GM19463 (cell line): Measurements from ENCODE around the gene LALBA.
"Not testable (repeated sequence)": the region's sequence is repeated elsewhere in the genome, so short reads cannot be mapped to it uniquely, and the experiment has no call there.

Experiments used
- ATAC-seq: cut with Tn5 transposase; IDR thresholded peaks from one replicate; pipeline ENCODE4 v1.9.1; 2021; ENCODE audit warnings: mild to moderate bottlenecking, moderate library complexity; ENCODE audit not compliant: unreplicated experiment

The LALBA gene

DNA sequence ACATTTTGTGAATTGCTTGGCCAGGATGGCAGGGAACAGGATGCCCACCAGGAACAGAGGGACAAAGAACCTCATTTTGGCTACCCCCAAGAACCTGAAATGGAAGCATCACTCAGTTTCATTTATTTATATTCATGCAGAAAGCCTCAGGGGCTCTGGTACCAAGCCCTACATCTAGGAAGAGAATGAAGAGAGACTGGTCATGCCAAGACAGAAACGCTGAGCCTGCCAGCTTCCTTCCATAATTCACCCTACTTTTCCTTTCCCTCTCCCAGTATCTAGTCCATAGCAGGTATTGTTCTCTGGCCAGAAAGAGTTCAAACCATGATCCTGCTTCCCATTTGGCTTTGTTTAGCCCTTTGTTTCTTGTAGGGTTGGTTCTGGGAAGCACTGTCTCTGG lies at the start of gene LALBA:
LALBA (minus strand) TSS at position 101 of the 400 bp plus-strand sequence; CDS start at position 75, 26 bp downstream.
- no peak for ATAC-seq

DNA sequence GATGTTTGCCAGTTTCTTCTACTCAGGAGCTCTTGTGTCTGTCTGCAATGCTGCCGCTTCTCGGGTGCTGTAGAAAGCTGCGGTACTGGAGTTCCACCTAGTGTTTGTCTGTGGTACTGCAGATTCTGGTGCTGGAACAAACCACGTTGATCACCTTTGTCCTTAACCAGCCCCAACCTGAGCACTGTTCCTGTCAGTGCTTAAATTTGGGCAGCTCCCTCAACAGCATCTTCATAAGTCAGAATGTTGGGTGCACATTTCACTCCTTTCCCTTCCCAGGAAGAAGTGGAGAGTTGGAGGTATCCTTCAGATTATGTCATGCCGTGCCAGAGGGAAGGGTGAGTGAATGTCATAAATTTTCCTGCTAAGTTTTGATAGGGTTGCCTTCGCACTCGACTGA lies 48.7 kb upstream of the LALBA start:
- no peak for ATAC-seq

DNA sequence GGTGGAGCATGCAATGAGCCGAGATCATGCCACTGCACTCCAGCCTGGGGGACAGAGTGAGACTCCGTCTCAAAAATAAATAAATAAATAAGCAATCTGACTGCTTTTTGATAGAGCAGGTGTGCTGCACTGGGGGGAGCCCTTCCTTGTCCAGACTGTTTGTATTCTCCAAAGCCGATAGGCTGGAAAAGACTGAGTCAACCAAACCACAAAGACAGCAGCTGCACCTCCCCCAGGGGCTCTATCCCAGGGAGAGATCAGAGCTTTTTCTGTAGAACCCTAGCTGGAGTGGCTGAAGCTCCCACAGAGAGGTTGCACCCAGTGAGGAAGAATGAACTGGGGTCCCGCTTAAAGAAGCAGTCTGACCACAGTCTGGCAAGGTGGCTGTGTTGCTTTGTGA lies 45.8 kb upstream of the LALBA start:
- ATAC-seq = no peak

DNA sequence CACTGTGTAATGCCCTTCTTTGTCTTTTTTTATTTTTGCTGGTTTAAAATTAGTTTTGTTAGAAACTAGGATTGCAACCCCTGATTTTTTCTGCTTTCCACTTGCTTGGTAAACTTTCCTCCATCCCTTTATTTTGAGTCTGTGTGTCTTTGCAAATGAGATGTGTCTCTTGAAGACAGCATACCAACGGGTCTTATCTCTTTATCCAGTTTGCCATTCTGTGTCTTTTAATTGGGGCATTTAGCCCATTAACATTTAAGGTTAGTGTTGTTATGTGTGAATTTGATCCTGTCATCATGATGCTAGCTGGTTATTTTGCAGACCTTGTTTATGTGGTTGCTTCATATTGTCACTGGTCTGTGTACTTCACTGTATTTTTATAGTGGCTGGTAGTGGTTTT lies 43.5 kb upstream of the LALBA start:
- no peak for ATAC-seq

DNA sequence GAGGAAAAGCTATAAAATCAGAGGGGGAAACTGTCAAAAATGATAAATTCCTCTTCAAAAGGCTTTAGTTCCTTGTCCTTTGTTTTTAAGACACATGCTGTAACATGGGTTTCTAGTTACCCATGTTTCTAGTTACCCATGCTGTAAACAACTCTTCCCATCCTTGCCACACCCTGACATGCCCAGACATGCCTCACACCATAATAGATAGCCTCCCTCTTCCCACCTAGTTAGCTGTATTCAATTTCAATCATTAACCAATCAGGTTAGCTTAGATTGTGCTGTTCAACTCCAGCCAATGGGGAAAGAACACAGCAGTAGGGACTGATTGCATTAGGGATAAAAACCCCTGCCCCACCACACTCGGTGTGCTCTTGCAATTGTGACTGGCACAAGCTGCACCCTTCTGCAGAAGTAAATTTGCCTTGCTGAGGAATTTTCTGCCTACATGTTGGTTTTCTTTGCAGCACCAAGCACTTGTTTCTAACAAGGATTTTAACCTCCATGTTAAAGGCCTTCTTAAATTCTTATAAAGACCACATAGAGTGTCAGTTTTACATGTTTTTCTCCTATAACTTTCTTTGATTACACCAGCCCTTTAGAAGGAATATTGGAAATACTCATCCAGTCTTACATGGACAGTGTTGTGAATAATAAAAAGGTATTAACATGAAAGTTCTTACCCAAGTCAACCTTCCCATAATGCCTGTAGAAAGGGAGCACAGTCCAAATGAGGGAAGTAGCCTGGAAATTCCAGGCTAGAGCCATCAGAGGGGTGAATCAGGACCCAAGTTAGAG lies 32.5 kb upstream of the LALBA start:
- ATAC-seq = no peak

DNA sequence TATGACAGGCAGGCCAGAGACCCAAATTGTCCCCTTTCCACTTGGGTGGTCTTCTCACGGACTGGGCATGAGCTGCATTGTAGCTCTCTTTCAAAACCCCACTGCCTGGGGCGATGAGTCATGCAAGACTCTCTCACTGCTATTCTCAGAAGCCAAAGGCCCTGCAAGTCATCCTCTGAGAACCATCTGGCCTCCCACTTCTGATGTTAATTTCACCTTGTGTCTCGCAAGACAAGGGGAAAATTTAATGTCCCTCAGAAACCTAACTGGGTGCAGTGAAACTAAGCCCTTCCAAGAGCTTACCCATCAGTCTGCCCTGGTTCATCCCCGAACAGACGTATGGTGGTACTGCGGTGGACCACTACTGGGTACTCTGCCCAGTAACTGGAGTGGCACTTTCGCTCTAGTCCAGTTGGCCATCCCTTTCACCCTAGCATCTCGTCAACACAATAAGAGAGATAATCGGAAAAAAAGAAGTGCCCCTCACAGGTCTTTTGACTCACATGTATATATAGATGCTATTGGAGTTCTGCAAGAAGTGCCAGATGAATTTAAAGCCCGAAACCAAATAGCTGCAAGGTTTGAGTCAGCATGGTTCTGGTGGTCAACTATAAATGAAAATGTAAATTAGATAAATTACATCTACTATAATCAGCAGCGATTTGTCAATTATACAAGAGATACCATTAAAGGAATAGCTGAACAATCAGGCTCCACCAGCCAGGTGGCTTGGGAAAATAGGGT lies 31.3 kb upstream of the LALBA start:
- peak; percentile 97 for ATAC-seq

DNA sequence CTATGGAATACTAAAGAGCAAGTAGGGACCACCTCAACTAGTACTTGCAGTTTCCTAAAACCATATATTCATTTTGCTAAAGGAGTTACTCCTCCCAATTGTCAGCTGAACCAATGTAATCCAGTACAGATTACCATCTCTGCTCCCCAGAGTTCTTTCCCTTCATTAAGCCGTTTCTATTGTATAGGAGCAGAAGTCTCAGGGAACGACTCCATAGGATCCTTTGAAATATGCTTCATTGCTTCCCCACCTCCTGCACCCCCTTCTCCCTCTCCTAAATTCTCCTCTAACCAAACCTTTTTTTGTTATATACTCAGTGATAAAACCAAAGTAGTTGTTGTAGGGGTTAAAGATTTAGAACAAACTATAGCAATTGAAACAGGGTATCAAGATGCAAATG lies 30.7 kb upstream of the LALBA start:
- ATAC-seq = no peak

DNA sequence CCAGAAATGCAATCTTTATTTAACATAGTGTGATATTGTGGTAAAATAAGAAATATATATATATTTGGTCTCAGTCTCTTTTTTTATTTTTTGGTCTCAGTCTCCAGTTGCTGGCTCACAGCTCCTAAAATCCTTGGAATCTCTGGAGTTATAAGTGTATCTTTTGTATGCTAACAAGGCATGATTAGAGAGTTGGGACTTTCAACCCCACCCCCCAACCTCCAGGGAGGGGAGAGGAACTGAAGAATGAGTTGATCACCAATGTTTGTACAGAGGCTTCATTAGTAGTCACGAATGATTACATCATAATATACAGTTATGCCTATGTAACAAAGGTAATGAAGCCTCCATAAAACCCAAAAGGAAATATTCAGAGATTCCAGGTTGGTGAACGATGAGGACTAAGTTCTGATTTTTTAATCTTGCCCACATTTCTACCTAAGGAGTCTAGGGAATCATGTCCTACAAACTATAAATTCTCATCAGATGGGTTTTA lies 22.8 kb upstream of the LALBA start:
- no peak for ATAC-seq

DNA sequence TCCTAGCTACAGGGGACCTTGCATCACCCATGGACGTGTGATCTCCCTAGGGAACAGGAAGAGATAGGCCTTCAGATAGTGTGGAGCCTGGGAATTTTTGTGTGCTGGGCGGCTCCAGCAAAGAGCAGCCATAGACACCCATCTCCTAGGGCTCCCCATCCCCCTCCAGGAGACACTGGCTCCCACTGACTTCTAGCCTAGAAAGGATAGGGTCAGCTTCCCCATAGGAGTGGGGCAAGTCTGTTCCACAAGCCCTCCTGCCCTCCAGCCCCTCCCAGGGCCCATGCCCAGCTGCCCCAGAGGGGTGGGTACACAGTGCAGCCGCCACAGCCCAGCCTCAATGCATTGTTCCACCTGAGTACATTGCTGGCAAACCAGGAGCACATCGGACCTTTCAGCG lies 16.5 kb upstream of the LALBA start:
- no peak for ATAC-seq

DNA sequence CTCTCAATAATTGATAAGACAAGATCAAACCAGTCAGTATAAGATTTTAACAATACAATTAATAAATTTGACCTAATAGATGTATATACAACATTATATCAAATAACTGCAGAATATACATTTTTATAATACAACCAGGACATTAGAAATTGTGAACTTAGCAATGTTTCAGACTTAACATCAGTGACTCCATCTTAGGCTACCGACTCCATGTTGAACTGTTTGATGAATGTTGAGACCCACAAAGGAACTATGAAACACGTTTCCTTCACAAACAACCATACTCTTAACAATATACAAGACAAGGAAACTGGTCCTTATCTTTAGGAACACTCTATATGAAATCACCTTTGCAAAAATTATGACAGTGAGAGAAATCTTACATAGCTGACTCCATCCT lies 13.9 kb upstream of the LALBA start:
- ATAC-seq = no peak

DNA sequence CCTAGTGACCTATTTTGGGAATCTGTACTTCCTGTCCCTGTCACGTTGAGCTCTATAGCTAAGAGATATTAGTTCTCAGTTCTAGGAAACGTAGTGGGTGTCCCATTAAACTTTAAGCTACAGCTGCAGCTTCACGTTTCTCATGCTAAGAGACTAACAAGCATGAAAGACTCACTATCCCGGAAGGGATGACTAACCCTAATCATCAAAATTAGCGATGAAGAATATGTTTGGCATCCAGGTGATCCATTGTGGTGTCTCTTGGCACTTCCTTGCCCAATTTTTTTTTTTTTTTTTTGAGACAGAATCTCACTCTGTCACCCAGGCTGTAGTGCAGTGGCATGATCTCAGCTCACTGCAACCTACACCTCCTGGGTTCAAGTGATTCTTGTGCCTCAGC lies 11.0 kb upstream of the LALBA start:
- no peak for ATAC-seq

DNA sequence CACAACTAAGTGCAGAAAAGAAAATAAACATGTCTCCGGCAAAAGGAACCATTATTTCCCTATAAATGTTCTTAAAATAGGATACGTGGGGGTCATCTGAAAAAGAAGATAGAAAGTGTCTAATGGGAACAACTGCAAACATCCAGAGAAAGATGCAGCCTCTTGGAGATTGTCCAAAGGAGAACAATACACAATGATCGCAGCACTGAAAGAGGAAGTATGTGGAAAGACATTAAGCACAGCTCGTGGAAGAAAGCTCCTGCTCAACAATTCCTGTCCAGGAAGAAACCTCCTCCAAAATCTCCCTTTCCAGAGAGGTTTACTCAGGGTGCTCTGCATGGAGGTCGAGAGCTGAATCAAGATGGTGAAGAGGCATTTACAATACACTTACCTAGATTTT lies 2.5 kb upstream of the LALBA start:
- ATAC-seq = no peak

DNA sequence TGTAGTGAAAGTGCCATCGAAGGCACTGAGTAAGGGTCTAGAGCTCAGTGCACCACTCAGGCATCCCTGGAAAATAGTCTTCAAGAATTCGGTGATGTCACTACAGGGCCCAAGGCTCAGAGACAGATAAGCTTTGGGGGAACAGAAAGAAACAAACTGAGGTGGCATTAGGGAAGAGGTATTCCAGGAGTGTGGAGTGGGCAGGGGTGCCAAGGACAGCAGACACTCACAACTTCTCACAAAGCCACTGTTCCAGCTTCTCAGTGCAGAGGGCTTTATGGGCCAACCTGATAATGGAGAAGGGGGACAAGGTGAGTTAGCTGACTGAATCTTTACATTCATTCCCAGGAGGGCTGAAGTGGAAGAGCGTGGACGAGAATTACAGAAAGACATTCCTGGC lies 2.1 kb downstream of the LALBA start:
- ATAC-seq = no peak

DNA sequence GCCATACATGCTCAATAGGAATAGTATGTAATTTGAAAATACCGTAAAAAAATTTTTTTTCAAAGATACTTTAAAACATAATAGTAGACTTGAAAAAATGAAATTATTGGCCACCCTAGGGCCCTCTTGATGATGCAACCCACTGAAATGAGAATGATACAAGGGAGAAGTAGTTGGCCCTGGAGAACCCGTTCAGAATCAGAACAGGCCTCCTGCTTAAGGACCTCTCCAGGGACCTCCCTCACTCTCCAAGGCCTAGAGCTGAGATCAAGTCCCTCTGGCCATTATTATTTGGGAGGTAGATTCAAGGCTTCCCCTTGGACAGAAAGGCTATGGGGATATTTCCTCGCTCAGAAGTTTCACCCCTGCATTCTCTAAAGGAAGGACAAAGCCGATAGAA lies 11.9 kb downstream of the LALBA start:
- ATAC-seq = no peak

DNA sequence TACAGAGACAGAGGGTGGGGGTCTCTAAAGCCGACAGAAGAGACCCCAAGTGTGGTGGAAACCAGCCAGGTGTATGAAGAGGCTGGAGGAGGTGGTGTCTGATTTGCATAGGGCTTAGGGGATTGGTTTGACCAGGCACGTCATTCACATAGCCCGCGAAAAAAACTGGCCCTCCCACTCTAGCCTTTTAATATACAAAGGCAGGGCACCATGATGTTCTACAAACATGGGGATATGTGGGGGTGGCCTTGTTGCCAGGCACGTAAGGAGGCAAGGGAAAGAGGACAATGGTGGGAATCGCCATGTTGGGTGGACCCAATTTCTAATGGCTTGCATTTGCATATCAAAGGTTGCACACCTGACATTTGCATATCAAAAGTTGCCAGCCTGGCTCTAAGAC lies 13.2 kb downstream of the LALBA start:
- no peak for ATAC-seq

DNA sequence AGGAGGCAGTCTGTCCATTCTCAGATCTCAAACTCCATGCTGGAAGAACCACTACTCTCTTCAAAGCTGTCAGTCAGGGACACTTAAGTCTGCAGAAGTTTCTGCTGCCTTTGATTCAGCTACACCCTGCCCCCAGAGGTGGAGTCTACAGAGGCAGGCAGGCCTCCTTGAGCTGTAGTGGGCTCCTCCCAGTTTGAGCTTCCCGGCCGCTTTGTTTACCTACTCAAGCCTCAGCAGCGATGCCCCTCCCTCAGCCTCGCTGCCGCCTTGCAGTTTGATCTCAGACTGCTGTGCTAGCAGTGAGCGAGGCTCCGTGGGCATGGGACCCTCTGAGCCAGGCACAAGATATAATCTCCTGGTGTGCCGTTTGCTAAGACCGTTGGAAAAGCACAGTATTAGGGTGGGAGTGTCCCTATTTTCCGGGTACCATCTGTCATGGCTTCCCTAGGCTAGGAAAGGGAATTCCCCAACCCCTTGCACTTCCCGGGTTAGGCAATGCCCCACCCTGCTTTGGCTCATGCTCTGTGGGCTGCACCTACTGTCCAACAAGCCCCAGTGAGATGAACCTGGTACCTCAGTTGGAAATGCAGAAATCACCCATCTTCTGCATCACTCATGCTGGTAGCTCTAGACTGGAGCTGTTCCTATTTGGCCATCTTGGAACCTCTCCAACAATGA lies 16.0 kb downstream of the LALBA start:
- ATAC-seq = not testable (repeated sequence)

DNA sequence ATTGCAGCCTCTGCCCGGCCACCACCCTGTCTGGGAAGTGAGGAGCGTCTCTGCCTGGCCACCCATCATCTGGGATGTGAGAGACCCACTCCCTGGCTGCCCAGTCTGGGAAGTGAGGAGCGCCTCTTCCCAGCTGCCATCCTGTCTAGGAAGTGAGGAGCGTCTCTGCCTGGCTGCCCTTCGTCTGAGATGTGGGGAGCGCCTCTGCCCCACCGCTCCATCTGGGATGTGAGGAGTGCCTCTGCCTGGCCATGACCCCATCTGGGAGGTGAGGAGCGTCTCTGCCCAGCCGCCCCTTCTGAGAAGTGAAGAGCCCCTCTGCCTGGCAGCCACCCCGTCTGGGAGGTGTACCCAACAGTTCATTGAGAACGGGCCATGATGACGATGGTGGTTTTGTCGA lies 18.2 kb downstream of the LALBA start:
- ATAC-seq = not testable (repeated sequence)

DNA sequence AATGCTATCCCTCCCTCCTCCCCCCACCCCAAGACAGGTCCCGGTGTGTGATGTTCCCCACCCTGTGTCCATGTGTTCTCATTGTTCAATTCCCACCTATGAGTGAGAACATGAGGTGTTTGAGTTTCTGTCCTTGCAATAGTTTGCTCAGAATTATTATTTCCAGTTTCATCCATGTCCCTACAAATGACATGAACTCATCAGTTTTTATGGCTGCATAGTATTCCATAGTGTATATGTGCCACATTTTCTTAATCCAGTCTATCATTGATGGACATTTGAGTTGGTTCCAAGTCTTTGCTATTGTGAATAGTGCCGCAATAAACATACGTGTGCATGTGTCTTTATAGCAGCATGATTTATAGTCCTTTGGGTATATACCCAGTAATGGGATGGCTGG lies 22.8 kb downstream of the LALBA start:
- ATAC-seq = not testable (repeated sequence)

DNA sequence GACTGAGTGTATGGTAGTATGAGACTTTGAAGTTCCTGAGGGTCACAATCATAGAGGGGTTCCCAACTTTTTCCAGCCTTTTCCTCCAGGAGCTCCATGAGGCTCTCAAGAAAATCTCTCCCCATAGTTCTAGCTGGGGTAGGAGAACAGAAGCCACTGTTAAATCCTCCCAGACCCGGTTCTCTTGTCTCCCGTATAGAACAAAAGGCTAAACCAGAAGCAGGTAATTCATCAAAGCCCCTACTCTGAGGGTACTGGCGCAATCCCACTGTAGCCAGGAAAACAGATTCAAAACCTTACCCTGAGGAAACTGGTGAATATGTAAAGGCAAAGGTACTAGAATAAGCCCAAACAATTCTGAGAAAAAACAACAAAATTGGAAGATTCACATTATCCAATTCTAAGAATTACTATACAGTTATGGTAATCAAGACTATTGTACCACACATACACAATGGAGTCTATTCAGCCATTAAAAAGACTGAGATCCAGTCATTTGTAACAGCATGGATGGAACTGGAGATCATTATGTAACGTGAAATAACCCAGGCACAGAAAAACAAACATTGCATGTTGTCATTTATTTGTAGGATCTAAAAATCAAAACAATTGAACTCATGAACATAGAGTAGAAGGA lies 23.9 kb downstream of the LALBA start:
- no peak for ATAC-seq

DNA sequence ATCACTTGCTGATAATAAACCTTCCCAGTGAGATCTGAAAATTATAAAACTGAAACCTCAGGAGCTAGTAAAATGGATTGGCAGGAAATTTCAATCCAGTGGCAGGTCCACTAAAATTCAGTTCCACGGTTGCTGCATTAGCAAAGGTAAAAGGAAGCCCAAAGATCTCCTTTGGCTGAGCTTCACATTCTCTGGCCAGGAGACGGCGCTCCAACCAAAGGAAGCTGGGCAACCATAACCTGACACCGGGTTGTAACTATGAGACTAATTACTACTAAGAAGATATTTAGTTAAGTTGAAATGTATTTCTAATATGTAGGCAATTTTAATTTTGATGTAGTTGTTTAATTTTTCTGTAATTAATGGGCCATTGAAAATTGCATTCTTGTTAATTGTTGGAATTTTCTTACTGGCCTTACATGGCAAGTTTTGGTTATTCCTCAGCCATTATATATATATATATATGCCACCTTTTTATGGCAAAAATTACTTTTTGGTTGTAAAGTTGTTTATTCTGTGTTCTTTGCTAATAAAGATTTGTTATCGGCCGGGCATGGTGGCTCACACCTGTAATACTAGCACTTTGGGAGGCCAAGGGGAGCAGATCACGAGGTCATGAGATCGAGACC lies 27.4 kb downstream of the LALBA start:
- no peak for ATAC-seq

DNA sequence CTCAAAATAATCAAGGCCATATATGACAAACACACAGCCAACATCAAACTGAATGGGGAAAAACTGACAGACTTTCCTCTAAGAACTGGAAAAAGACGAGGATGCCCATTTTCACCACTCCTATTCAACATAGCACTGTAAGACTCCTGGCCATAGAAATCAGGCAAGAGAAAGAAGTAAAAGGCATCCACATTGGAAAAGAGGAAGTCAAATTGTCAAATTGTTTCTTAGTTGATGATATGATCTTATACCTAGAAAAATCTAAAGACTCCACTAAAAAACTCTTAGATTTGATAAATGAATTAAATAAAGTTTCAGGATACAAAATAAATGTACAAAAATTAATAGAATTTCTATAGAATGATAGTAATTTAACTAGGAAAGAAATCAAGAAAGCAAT lies 33.2 kb downstream of the LALBA start:
- no peak for ATAC-seq
